Endodermal cell (in vitro differentiated cells): ENCODE data around the gene WNK1. TPM values are rescaled to one million over a fixed set of nuclear protein-coding genes. Genes with fewer than 3 reads are reported as not detected.
A peak's percentile ranks its signal among the peaks of the same experiment; 100 is the strongest.

Experiments
- DNase-seq: peaks from one replicate; pipeline ENCODE4 v3.0.0-alpha.2; 2017
- H3K27ac ChIP-seq: 2 replicates; pipeline ENCODE4 v1.5.1; 2013; ENCODE audit warnings: mild to moderate bottlenecking, low read depth, low read length, moderate library complexity
- H3K27me3 ChIP-seq: 2 replicates; pipeline ENCODE4 v1.6.1; 2013; ENCODE audit warnings: mild to moderate bottlenecking, low read length, moderate library complexity; ENCODE audit not compliant: insufficient read depth, control insufficient read depth, poor library complexity, severe bottlenecking
- H3K36me3 ChIP-seq: 2 replicates; pipeline ENCODE4 v1.7.0; 2013; ENCODE audit warnings: mild to moderate bottlenecking, low read length, moderate library complexity; ENCODE audit not compliant: control insufficient read depth, insufficient read depth
- H3K4me1 ChIP-seq: one replicate; pipeline ENCODE4 v1.7.0; 2013; ENCODE audit warnings: low read length; ENCODE audit not compliant: control insufficient read depth, insufficient read depth
- H3K4me3 ChIP-seq: 2 replicates; pipeline ENCODE4 v1.5.1; 2013; ENCODE audit warnings: mild to moderate bottlenecking, low read length, moderate library complexity
- H3K9ac ChIP-seq: 2 replicates; pipeline ENCODE4 v1.6.1; 2013; ENCODE audit warnings: mild to moderate bottlenecking, low read length, moderate library complexity; ENCODE audit not compliant: poor library complexity, severe bottlenecking; ENCODE audit errors: extremely low read depth
- H3K9me3 ChIP-seq: 2 replicates; pipeline ENCODE4 v1.6.1; 2013; ENCODE audit warnings: mild to moderate bottlenecking, low read length, moderate library complexity; ENCODE audit not compliant: control insufficient read depth
- H3K27ac Mint-ChIP-seq: 2 replicates; pipeline ENCODE4 v1.8.0; 2020; ENCODE audit warnings: mixed read lengths
- H3K27me3 Mint-ChIP-seq: 2 replicates; pipeline ENCODE4 v1.8.0; 2021; ENCODE audit warnings: mild to moderate bottlenecking, mixed read lengths; ENCODE audit not compliant: insufficient read depth
- H3K36me3 Mint-ChIP-seq: 2 replicates; pipeline ENCODE4 v1.8.0; 2020; ENCODE audit warnings: low read depth, mixed read lengths
- H3K4me1 Mint-ChIP-seq: 2 replicates; pipeline ENCODE4 v1.8.0; 2020; ENCODE audit warnings: mixed read lengths
- H3K4me3 Mint-ChIP-seq: 2 replicates; pipeline ENCODE4 v1.8.0; 2020; ENCODE audit warnings: mild to moderate bottlenecking, moderate library complexity, mixed read lengths
- H3K9me3 Mint-ChIP-seq: 2 replicates; pipeline ENCODE4 v1.8.0; 2020; ENCODE audit warnings: mild to moderate bottlenecking, mixed read lengths
- CTCF ChIP-seq: fragments of 200-600 bp; sonication (generic); conservative IDR thresholded peaks from 2 replicates; pipeline ENCODE4 v1.5.0; 2021; ENCODE audit warnings: antibody characterized with exemption, mild to moderate bottlenecking
- WGBS, 2 experiments: methylation state at CpG; one replicate each; pipeline versions ENCODE4 v1.1.5 to v1.1.7; 2013; ENCODE audit warnings: missing lambda C conversion rate in 2 of 2, mixed read lengths in 1 of 2; ENCODE audit not compliant: insufficient coverage in 1 of 2, insufficient read length in 1 of 2; 5-methylcytosine and 5-hydroxymethylcytosine counted together
- total RNA-seq, 2 donors: library from RNA; stranded (reverse); fragmentation: NEBNext Ultra II Directional in 1 of 2; extraction: Animal tissue kit (Norgen Biotek cat#: 25700) in 1 of 2; gene quantifications; 2 replicates in 1 of 2; 3 replicates in 1 of 2; pipeline ENCODE4 v1.2.1, GENCODE V29; 2021

WNK1 gene
- total RNA-seq, 2 donors from 2014 or later: 199 to 412 TPM

DNA sequence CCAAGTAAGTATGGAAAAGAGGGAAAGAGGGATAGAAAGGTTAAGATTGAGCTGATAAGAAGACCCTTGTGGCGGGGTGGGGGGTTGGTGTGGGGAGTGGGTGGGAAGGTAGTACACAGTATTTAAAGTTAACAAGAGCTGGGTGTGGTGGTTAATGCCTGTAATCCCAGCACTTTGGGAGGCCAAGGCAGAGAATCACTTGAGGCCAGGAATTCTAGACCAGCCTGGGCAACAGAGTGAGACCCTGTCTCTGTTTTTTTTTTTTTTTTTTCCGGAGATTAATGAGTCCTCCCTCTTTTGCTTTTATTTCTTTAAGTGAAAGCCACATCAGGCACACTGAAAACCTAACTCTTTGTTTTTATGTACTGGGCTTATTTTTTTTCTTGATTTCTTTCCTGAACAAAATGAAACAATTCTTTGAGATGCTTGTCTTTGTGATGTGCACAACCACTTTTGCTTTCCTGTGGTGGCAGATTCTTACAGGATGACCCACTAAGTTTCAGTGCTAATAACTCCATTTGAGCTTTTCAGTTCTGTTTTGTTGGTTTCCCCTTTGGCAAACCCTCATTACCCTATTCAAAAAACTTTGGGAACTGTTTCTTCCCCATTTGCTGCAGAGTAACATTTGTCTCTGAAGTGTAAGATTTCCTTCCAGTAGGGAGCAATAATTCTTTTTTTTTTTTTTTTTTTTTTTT is 54.8 kb downstream of the WNK1 start:
- Mint-ChIP-seq H3K27me3 (no peaks in the 10 kb centered on the region), H3K4me1 (peaks cover 27% of the 10 kb centered on the region), H3K9me3 (no peaks in the 10 kb centered on the region), H3K36me3 (peaks cover 4% of the 10 kb centered on the region), H3K4me3 (no peak overlapping the region), H3K27ac (no peak overlapping the region)
- H3K4me3 ChIP-seq: no peak overlapping the region
- 80% methylated on average over 2 of the region's 2 CpGs; no CpG with 5 or more reads in 1 of the 2 experiments for WGBS, 2 experiments
- peaks cover 2% of the 10 kb centered on the region for H3K4me1 ChIP-seq
- no peak overlapping the region for H3K9ac ChIP-seq
- no peaks in the 10 kb centered on the region for H3K36me3 ChIP-seq
- H3K9me3 ChIP-seq: no peaks in the 10 kb centered on the region
- TF ChIP-seq CTCF: no peak
- H3K27me3 ChIP-seq: no peaks in the 10 kb centered on the region
- H3K27ac ChIP-seq: no peak overlapping the region
- DNase-seq: no peak

GRCh38 chr12:810116-810515 is 57.7 kb downstream of the WNK1 start:
- no peak overlapping the region for H3K4me3 ChIP-seq
- H3K27ac ChIP-seq: no peak overlapping the region
- H3K4me3 Mint-ChIP-seq: no peak overlapping the region
- H3K4me1 ChIP-seq: peaks cover 2% of the 10 kb centered on the region
- no peaks in the 10 kb centered on the region for H3K27me3 Mint-ChIP-seq
- no peak for TF ChIP-seq CTCF
- H3K27me3 ChIP-seq: no peaks in the 10 kb centered on the region
- no peak for DNase-seq
- H3K27ac Mint-ChIP-seq: peak overlapping the region; percentile 32
- no peaks in the 10 kb centered on the region for H3K9me3 ChIP-seq
- H3K4me1 Mint-ChIP-seq: peaks cover 24% of the 10 kb centered on the region
- peaks cover 3% of the 10 kb centered on the region for H3K9me3 Mint-ChIP-seq
- 69 to 89% methylated on average over 3 to 4 of the region's 4 CpGs for WGBS, 2 experiments
- H3K36me3 ChIP-seq: peaks cover 22% of the 10 kb centered on the region
- peaks cover 25% of the 10 kb centered on the region for H3K36me3 Mint-ChIP-seq
- no peak overlapping the region for H3K9ac ChIP-seq

- Histone ChIP-seq H3K4me1 (peaks cover 2% of the 10 kb centered on the region), H3K27ac (no peak overlapping the region), H3K9ac (no peak overlapping the region), H3K9me3 (no peaks in the 10 kb centered on the region), H3K36me3 (peaks cover 29% of the 10 kb centered on the region), H3K27me3 (no peaks in the 10 kb centered on the region), H3K4me3 (no peak overlapping the region)
- DNase-seq: no peak
- Mint-ChIP-seq H3K9me3 (peaks cover 3% of the 10 kb centered on the region), H3K36me3 (peaks cover 29% of the 10 kb centered on the region), H3K4me1 (peaks cover 23% of the 10 kb centered on the region), H3K27me3 (no peaks in the 10 kb centered on the region), H3K27ac (no peak overlapping the region), H3K4me3 (no peak overlapping the region)
- 91 to 94% methylated on average over 3 to 4 of the region's 5 CpGs for whole genome bisulfite sequencing, 2 experiments
- TF ChIP-seq CTCF: no peak
These were observed 58.5 kb downstream of the WNK1 start for GRCh38 chr12:810671-811415.
